ENCODE data around the gene ALPK1.
A peak's percentile ranks its signal among the peaks of the same experiment; 100 is the strongest.

ALPK1 gene

DNA sequence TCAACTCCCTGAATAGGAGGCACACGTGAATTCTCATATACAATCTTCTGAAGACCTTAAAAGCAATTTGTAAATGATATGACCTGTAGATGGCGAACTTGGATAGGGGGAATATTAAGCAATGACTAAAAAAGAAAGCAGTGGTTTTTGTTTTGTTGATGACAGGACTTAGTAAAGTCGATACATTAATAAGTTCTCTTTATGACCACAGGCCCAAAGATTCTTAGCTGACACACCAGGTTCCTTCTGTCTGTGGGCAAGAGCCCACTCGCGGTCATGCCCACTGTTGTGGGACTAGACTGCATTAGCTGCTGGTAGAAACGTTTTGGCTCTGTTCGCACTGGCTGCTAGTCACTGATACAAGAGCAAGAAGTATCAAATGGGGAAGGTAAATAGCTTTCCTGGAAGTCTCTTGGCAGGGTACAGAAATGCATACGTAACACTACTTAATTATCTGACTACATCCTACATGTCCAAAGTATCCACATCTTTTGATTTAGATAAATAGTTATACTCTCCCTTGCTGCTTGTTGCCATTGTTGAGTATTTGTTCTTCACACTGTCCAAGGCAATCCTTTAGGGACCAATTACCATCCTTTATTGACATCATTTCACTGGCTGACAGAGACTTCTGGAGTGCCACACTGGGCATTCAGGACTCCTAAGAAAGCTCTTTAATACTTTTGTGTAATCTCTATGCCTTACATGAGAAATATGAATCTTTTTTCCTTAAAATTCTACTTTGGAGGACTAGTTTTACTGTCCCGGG, 31.0 kb downstream of the ALPK1 start:
- Histone ChIP-seq H2BK12ac (ENCODE audit: low read length) (no peak overlapping the region), H2AFZ (ENCODE audit: insufficient read depth, low read length, poor library complexity) (no peak overlapping the region), H3K27ac (ENCODE audit: low read depth, low read length) (no peak overlapping the region), H3K79me2 (ENCODE audit: control insufficient read depth, insufficient read depth, low read length, poor library complexity) (no peaks in the 10 kb centered on the region), H2BK120ac (ENCODE audit: insufficient read depth, low read length, poor library complexity) (no peak overlapping the region), H3K4me2 (ENCODE audit: low read length) (no peak overlapping the region), H3K9ac (ENCODE audit: low read length) (no peak overlapping the region), H3K27me3 (ENCODE audit: insufficient read depth, low read length) (no peaks in the 10 kb centered on the region), H3K79me1 (ENCODE audit: low read length) (no peaks in the 10 kb centered on the region), H3K14ac (ENCODE audit: low read length) (no peak overlapping the region), H3K9me3 (ENCODE audit: insufficient read depth, low read depth, low read length) (no peaks in the 10 kb centered on the region), H3K36me3 (ENCODE audit: control insufficient read depth in 1 of 2, insufficient read depth in 2 of 2, low read length in 2 of 2) (no peaks in the 10 kb centered on the region), H3K18ac (ENCODE audit: low read length) (no peak overlapping the region), H4K12ac (ENCODE audit: low read depth, low read length) (no peak overlapping the region), H3K4me1 (ENCODE audit: control insufficient read depth in 1 of 2, insufficient read depth in 2 of 2, low read length in 2 of 2) (peaks cover 0 to 3% of the 10 kb centered on the region in 2 experiments), H3K4ac (ENCODE audit: low read depth, low read length) (no peak overlapping the region), H3K4me3 (ENCODE audit: low read depth, low read length) (no peak overlapping the region), H2BK5ac (ENCODE audit: low read depth, low read length, poor library complexity) (no peak overlapping the region), H4K8ac (ENCODE audit: low read depth, low read length) (no peak overlapping the region), H2AK5ac (ENCODE audit: low read length) (no peak overlapping the region), H3K23ac (ENCODE audit: low read length) (no peak overlapping the region), H4K91ac (ENCODE audit: low read depth, low read length) (no peak overlapping the region)
- DNase-seq, result peak in 1 of 2 donors; percentile 68
- no CpG with 5 or more reads among the region's 9 CpGs for WGBS (ENCODE audit: extremely low coverage, insufficient coverage, insufficient read length)

DNA sequence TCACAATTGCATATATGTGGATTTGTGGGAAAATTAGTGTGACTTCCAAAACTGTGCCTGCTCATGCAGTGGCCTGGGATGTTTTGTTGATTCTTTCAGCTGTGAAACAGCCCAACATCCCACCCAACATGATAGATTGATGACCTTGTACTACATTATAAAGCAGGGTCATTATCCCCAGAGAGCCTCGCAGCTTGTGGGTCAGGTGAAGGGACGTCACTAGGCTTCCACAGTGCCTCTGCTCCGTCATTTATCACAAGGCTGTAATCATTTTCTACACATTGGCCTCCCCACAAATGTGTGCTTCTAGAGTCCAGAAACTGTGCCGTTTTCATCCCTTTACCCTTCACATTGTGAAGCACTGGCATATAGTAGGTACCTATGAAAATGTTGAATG, 31.6 kb downstream of the ALPK1 start:
- Histone ChIP-seq H3K9me3 (ENCODE audit: insufficient read depth, low read depth, low read length) (no peaks in the 10 kb centered on the region), H3K4me1 (ENCODE audit: control insufficient read depth in 1 of 2, insufficient read depth in 2 of 2, low read length in 2 of 2) (peaks cover 0 to 3% of the 10 kb centered on the region in 2 experiments), H3K79me2 (ENCODE audit: control insufficient read depth, insufficient read depth, low read length, poor library complexity) (no peaks in the 10 kb centered on the region), H3K4me3 (ENCODE audit: low read depth, low read length) (no peak overlapping the region), H4K8ac (ENCODE audit: low read depth, low read length) (no peak overlapping the region), H3K4me2 (ENCODE audit: low read length) (no peak overlapping the region), H3K14ac (ENCODE audit: low read length) (no peak overlapping the region), H3K79me1 (ENCODE audit: low read length) (no peaks in the 10 kb centered on the region), H3K27ac (ENCODE audit: low read depth, low read length) (no peak overlapping the region), H3K9ac (ENCODE audit: low read length) (no peak overlapping the region), H3K23ac (ENCODE audit: low read length) (no peak overlapping the region), H4K91ac (ENCODE audit: low read depth, low read length) (no peak overlapping the region), H2AK5ac (ENCODE audit: low read length) (no peak overlapping the region), H2BK120ac (ENCODE audit: insufficient read depth, low read length, poor library complexity) (no peak overlapping the region), H2BK12ac (ENCODE audit: low read length) (no peak overlapping the region), H4K12ac (ENCODE audit: low read depth, low read length) (no peak overlapping the region), H2BK5ac (ENCODE audit: low read depth, low read length, poor library complexity) (no peak overlapping the region), H2AFZ (ENCODE audit: insufficient read depth, low read length, poor library complexity) (no peak overlapping the region), H3K27me3 (ENCODE audit: insufficient read depth, low read length) (no peaks in the 10 kb centered on the region), H3K4ac (ENCODE audit: low read depth, low read length) (no peak overlapping the region), H3K36me3 (ENCODE audit: control insufficient read depth in 1 of 2, insufficient read depth in 2 of 2, low read length in 2 of 2) (no peaks in the 10 kb centered on the region), H3K18ac (ENCODE audit: low read length) (no peak overlapping the region)
- no peak for DNase-seq
- WGBS (ENCODE audit: extremely low coverage, insufficient coverage, insufficient read length), result no CpG with 5 or more reads among the region's 4 CpGs

DNA sequence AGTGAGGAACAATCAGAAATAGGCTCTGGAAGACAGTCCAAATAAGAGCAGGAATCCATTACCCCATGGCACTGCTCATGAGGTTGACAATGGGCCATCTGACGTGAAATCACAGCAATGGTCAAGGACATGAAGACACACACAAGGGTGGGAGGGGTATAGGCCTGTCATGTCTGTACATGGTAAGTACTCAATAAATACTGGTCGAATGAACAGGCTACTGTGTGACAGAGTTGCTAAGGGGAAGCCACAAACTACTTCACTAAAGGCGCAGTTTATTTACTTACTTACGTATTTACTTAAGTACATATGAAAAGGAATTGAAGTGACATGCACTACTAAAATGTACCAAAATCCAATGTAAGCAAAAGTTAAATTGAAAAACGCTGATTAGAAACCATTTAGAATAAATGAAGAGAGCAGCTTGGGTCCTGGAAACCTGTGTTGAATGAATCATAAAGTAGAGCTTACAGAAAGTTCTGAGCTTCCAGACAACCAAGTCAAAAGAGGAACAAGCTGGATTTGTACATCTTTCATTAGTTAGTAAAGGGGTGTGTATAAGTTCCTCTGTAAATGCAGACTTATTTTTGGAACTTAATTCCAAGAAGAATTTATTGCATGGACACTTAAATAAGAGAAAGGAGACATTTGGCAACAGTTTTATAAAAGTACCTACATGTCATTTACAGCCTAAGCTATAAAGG, 32.7 kb downstream of the ALPK1 start:
- H3K27me3 ChIP-seq (ENCODE audit: insufficient read depth, low read length), result no peaks in the 10 kb centered on the region
- no peak overlapping the region for H4K91ac ChIP-seq (ENCODE audit: low read depth, low read length)
- no peak overlapping the region for H3K9ac ChIP-seq (ENCODE audit: low read length)
- H3K14ac ChIP-seq (ENCODE audit: low read length), result no peak overlapping the region
- no peak overlapping the region for H2BK12ac ChIP-seq (ENCODE audit: low read length)
- no peak overlapping the region for H3K4me3 ChIP-seq (ENCODE audit: low read depth, low read length)
- no peak overlapping the region for H3K27ac ChIP-seq (ENCODE audit: low read depth, low read length)
- H4K12ac ChIP-seq (ENCODE audit: low read depth, low read length), result no peak overlapping the region
- no peak overlapping the region for H3K23ac ChIP-seq (ENCODE audit: low read length)
- no peak for DNase-seq
- H2AK5ac ChIP-seq (ENCODE audit: low read length), result no peak overlapping the region
- no peak overlapping the region for H4K8ac ChIP-seq (ENCODE audit: low read depth, low read length)
- H2BK5ac ChIP-seq (ENCODE audit: low read depth, low read length, poor library complexity), result no peak overlapping the region
- no peaks in the 10 kb centered on the region for H3K9me3 ChIP-seq (ENCODE audit: insufficient read depth, low read depth, low read length)
- H3K36me3 ChIP-seq (ENCODE audit: control insufficient read depth in 1 of 2, insufficient read depth in 2 of 2, low read length in 2 of 2), result no peaks in the 10 kb centered on the region
- no peak overlapping the region for H3K4ac ChIP-seq (ENCODE audit: low read depth, low read length)
- H3K79me2 ChIP-seq (ENCODE audit: control insufficient read depth, insufficient read depth, low read length, poor library complexity), result no peaks in the 10 kb centered on the region
- no CpG with 5 or more reads among the region's 5 CpGs for WGBS (ENCODE audit: extremely low coverage, insufficient coverage, insufficient read length)
- no peak overlapping the region for H3K18ac ChIP-seq (ENCODE audit: low read length)
- no peak overlapping the region for H2AFZ ChIP-seq (ENCODE audit: insufficient read depth, low read length, poor library complexity)
- no peak overlapping the region for H3K4me2 ChIP-seq (ENCODE audit: low read length)
- H2BK120ac ChIP-seq (ENCODE audit: insufficient read depth, low read length, poor library complexity), result no peak overlapping the region
- no peaks in the 10 kb centered on the region for H3K4me1 ChIP-seq (ENCODE audit: control insufficient read depth in 1 of 2, insufficient read depth in 2 of 2, low read length in 2 of 2)
- H3K79me1 ChIP-seq (ENCODE audit: low read length), result no peaks in the 10 kb centered on the region

DNA sequence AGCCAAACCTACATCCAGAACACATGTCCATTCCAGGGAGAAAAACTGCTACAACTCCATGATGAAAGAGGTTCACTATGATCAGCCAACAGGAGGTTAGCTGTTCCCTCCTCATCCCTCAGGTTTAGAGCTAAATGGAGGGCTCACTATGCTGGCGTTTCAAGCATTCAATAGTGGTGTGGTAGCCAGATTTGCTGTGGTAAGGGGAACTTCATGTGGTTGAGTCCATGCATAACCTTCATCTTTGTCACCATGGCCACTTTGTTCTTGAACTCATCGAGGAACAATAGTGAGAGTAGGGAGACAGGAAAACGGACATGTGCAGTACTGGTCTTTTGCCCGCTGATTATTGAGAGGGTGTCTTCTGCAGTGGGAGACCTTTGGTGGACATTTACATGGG, 33.8 kb downstream of the ALPK1 start:
- no CpG with 5 or more reads among the region's 4 CpGs for WGBS (ENCODE audit: extremely low coverage, insufficient coverage, insufficient read length)

More for the DNA sequence above, 33.8 kb downstream of the ALPK1 start:
- no peak overlapping the region for H3K14ac ChIP-seq (ENCODE audit: low read length)
- H2BK12ac ChIP-seq (ENCODE audit: low read length), result no peak overlapping the region
- H4K91ac ChIP-seq (ENCODE audit: low read depth, low read length), result no peak overlapping the region
- no peak overlapping the region for H3K9ac ChIP-seq (ENCODE audit: low read length)
- no peak overlapping the region for H4K12ac ChIP-seq (ENCODE audit: low read depth, low read length)
- H2BK120ac ChIP-seq (ENCODE audit: insufficient read depth, low read length, poor library complexity), result no peak overlapping the region
- no peak overlapping the region for H4K8ac ChIP-seq (ENCODE audit: low read depth, low read length)
- H2BK5ac ChIP-seq (ENCODE audit: low read depth, low read length, poor library complexity), result no peak overlapping the region
- H2AFZ ChIP-seq (ENCODE audit: insufficient read depth, low read length, poor library complexity), result no peak overlapping the region
- no peak for DNase-seq
- no peaks in the 10 kb centered on the region for H3K4me1 ChIP-seq (ENCODE audit: control insufficient read depth in 1 of 2, insufficient read depth in 2 of 2, low read length in 2 of 2)
- no peak overlapping the region for H3K18ac ChIP-seq (ENCODE audit: low read length)
- no peaks in the 10 kb centered on the region for H3K9me3 ChIP-seq (ENCODE audit: insufficient read depth, low read depth, low read length)
- H3K27me3 ChIP-seq (ENCODE audit: insufficient read depth, low read length), result no peaks in the 10 kb centered on the region
- no peaks in the 10 kb centered on the region for H3K36me3 ChIP-seq (ENCODE audit: control insufficient read depth in 1 of 2, insufficient read depth in 2 of 2, low read length in 2 of 2)
- H3K79me2 ChIP-seq (ENCODE audit: control insufficient read depth, insufficient read depth, low read length, poor library complexity), result no peaks in the 10 kb centered on the region
- H3K4me2 ChIP-seq (ENCODE audit: low read length), result no peak overlapping the region
- no peak overlapping the region for H3K4ac ChIP-seq (ENCODE audit: low read depth, low read length)
- H2AK5ac ChIP-seq (ENCODE audit: low read length), result no peak overlapping the region
- H3K27ac ChIP-seq (ENCODE audit: low read depth, low read length), result no peak overlapping the region
- no peaks in the 10 kb centered on the region for H3K79me1 ChIP-seq (ENCODE audit: low read length)
- no peak overlapping the region for H3K23ac ChIP-seq (ENCODE audit: low read length)
- H3K4me3 ChIP-seq (ENCODE audit: low read depth, low read length), result no peak overlapping the region

Measured in trophoblast cell (in vitro differentiated cells and primary cell).